WERI-Rb-1 (cell line): ENCODE results near the gene LORICRIN.
A peak's percentile ranks its signal among the peaks of the same experiment; 100 is the strongest.

Experiments used
- DNase-seq: peaks from one replicate; pipeline ENCODE4 v3.0.0-alpha.2; 2020
- H3K27ac ChIP-seq: fragments of 250-450 bp; sonication (Bioruptor Pico); 2 replicates; pipeline ENCODE4 v1.5.1; 2020; ENCODE audit warnings: mild to moderate bottlenecking, moderate library complexity
- H3K27me3 ChIP-seq: fragments of 250-450 bp; sonication (Bioruptor Pico); 2 replicates; pipeline ENCODE4 v1.5.1; 2021; ENCODE audit warnings: mild to moderate bottlenecking, low read depth, moderate library complexity; ENCODE audit not compliant: insufficient read depth, severe bottlenecking
- H3K36me3 ChIP-seq: fragments of 250-450 bp; sonication (Bioruptor Pico); 2 replicates; pipeline ENCODE4 v1.5.1; 2020; ENCODE audit warnings: mild to moderate bottlenecking, moderate library complexity
- H3K4me3 ChIP-seq: 2 replicates; pipeline ENCODE4 v1.5.1; 2011; ENCODE audit warnings: low read depth, mild to moderate bottlenecking, control low read depth, low read length
- H3K9me3 ChIP-seq: fragments of 250-450 bp; sonication (Bioruptor Pico); 2 replicates; pipeline ENCODE4 v1.5.1; 2021; ENCODE audit warnings: mild to moderate bottlenecking, moderate library complexity; ENCODE audit not compliant: severe bottlenecking
- TF ChIP-seq, protein P1 (sequence below): IDR thresholded peaks from 2 replicates; pipeline ENCODE4 v1.5.1; 2011; ENCODE audit warnings: low read depth, mild to moderate bottlenecking, control low read depth, inconsistent platforms, low read length

Gene LORICRIN

GRCh38 chr1:153261281-153262069 lies 2.0 kb downstream of the LORICRIN start:
- H3K4me3 ChIP-seq: peak overlapping the region; percentile 53
- TF ChIP-seq, protein P1, sequence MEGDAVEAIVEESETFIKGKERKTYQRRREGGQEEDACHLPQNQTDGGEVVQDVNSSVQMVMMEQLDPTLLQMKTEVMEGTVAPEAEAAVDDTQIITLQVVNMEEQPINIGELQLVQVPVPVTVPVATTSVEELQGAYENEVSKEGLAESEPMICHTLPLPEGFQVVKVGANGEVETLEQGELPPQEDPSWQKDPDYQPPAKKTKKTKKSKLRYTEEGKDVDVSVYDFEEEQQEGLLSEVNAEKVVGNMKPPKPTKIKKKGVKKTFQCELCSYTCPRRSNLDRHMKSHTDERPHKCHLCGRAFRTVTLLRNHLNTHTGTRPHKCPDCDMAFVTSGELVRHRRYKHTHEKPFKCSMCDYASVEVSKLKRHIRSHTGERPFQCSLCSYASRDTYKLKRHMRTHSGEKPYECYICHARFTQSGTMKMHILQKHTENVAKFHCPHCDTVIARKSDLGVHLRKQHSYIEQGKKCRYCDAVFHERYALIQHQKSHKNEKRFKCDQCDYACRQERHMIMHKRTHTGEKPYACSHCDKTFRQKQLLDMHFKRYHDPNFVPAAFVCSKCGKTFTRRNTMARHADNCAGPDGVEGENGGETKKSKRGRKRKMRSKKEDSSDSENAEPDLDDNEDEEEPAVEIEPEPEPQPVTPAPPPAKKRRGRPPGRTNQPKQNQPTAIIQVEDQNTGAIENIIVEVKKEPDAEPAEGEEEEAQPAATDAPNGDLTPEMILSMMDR: no peak
- DNase-seq: peak; percentile 75
- H3K27ac ChIP-seq: no peak overlapping the region
- H3K36me3 ChIP-seq: no peaks in the 10 kb centered on the region
- peaks cover 7% of the 10 kb centered on the region for H3K9me3 ChIP-seq
- H3K27me3 ChIP-seq: peaks cover 28% of the 10 kb centered on the region

- H3K27ac ChIP-seq: no peak overlapping the region
- H3K36me3 ChIP-seq: no peaks in the 10 kb centered on the region
- TF ChIP-seq, protein P1: no peak
- peaks cover 28% of the 10 kb centered on the region for H3K27me3 ChIP-seq
- H3K4me3 ChIP-seq: peak overlapping the region; percentile 53
- peaks cover 9% of the 10 kb centered on the region for H3K9me3 ChIP-seq
- DNase-seq: no peak
Measured at GRCh38 chr1:153262070-153262366, 2.5 kb downstream of the LORICRIN start.

- Histone ChIP-seq H3K4me3 (peak overlapping the region; percentile 53), H3K9me3 (peaks cover 9% of the 10 kb centered on the region), H3K27me3 (peaks cover 28% of the 10 kb centered on the region), H3K27ac (no peak overlapping the region), H3K36me3 (no peaks in the 10 kb centered on the region)
- TF ChIP-seq, protein P1: no peak
- DNase-seq: no peak
Measured at GRCh38 chr1:153262462-153263157, 3.1 kb downstream of the LORICRIN start.

DNA sequence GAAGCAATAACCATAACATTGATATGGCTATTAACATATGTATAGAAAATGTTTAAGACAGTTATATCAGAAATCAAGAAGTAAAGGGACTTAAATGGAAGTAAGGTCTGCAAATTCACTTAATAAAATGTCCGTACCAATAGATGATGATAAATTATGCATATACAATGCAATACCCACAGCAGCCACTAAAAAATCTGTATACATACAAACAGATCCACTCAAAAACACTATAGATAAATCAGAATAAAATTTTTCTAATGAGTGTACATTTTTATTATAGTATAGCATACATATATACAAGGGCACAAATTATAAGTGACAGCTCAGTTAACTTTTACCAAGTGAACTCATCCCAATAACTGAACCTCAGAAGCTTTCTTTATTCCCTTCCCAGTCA lies 6.0 kb downstream of the LORICRIN start:
- Histone ChIP-seq H3K27me3 (peaks cover 24% of the 10 kb centered on the region), H3K27ac (no peak overlapping the region), H3K9me3 (peaks cover 9% of the 10 kb centered on the region), H3K36me3 (no peaks in the 10 kb centered on the region), H3K4me3 (no peak overlapping the region)
- TF ChIP-seq, protein P1: no peak
- DNase-seq: no peak

DNA sequence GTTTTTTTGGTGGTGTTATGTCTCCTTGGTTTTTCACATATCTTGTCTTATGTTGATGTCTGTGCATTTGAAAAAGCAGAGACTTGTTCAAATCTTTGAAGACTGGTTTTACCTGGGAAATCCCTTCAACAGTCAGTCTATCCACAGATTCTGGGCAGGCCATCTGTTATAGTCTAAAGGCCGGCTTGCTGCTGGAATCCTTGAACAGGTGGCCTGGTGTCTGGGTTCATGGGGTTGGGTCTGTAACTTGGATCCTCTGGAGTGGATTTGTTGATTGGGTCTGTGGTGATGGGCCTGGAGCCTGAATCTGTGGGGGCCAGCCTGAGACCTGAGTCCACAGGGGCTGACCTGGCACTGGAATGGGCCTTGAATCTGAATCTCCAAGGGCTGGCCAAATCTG lies 12.2 kb downstream of the LORICRIN start:
- peak overlapping the region; percentile 69 for H3K27ac ChIP-seq
- TF ChIP-seq, protein P1: no peak
- peaks cover under 1% of the 10 kb centered on the region for H3K9me3 ChIP-seq
- H3K4me3 ChIP-seq: 0 out of 2 replicates have a peak overlapping the region, but pooled peaks have one; percentile 2
- no peaks in the 10 kb centered on the region for H3K27me3 ChIP-seq
- DNase-seq: peak; percentile 98
- H3K36me3 ChIP-seq: no peaks in the 10 kb centered on the region
